VCaP (cell line): Measurements from ENCODE around the gene ANO6.
"Not testable (repeated sequence)": the region's sequence is repeated elsewhere in the genome, so short reads cannot be mapped to it uniquely, and the experiment has no call there.

Experiments used
- H3K27ac ChIP-seq: fragments of 450-650 bp; 2 replicates; pipeline ENCODE4 v1.5.1; 2017
- TF ChIP-seq, protein P1 (sequence below): fragments of 450-650 bp; conservative IDR thresholded peaks from 2 replicates; pipeline ENCODE4 v1.5.1; 2017; ENCODE audit warnings: mild to moderate bottlenecking, moderate library complexity

Gene ANO6

GRCh38 chr12:45259675-45260074 is 43.8 kb downstream of the ANO6 start:
- TF ChIP-seq, protein P1, sequence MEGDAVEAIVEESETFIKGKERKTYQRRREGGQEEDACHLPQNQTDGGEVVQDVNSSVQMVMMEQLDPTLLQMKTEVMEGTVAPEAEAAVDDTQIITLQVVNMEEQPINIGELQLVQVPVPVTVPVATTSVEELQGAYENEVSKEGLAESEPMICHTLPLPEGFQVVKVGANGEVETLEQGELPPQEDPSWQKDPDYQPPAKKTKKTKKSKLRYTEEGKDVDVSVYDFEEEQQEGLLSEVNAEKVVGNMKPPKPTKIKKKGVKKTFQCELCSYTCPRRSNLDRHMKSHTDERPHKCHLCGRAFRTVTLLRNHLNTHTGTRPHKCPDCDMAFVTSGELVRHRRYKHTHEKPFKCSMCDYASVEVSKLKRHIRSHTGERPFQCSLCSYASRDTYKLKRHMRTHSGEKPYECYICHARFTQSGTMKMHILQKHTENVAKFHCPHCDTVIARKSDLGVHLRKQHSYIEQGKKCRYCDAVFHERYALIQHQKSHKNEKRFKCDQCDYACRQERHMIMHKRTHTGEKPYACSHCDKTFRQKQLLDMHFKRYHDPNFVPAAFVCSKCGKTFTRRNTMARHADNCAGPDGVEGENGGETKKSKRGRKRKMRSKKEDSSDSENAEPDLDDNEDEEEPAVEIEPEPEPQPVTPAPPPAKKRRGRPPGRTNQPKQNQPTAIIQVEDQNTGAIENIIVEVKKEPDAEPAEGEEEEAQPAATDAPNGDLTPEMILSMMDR: no peak
- H3K27ac ChIP-seq: peak overlapping the region; percentile 93

DNA sequence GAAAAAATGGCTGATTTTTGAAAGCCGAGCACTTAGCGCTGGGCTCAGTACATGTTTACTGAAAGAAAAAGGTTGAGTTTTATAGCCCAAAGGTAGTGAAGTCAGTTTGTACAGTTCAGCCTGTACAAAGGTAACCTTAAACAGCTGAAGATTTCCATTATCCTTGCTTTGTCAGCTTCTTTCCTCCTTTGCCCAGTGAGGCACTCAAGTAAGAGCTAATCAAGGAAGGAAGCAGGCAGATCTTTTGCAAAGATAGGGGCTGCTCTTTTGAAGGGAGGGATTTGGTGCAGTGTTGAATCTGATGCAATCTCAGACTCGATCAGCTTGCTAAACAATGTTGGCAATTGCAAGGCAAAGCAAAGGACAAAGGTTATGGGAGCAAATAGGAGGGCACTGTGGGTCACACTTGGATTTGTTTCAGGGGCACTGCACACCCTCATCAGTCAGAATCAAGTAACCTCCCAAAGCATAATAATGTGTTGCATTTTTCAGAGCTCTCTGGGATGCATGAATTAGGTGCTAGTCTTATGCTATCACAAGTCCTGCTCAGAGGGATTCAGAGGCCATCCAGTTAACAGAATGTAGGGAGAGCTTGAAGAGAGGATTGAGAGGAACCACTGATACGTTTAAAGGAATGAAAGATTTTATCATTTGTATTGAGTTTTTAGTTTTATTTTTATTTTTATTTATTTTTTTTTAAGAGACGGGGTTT is 44.4 kb downstream of the ANO6 start:
- TF ChIP-seq, protein P1: no peak
- peak overlapping the region; percentile 93 for H3K27ac ChIP-seq

GRCh38 chr12:45260854-45261253 is 45.0 kb downstream of the ANO6 start:
- TF ChIP-seq, protein P1: no peak
- peak overlapping the region; percentile 93 for H3K27ac ChIP-seq

DNA sequence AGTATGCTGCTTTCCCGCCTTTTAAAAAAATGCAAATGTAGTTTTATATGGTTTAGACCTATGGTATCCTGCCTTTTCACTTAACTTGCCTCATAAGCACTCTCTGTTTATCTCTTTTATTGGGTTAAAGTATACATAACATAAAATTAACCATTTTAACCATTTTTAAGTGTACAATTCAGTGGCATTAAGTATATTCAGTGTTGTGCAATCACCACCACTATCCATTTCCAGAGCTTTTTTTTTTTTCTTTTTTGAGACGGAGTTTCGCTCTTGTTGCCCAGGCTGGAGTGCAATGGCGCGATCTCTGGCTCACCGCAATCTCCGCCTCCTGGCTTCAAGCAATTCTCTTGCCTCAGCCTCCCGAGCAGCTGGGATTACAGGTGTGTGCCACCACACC is 46.3 kb downstream of the ANO6 start:
- not testable (repeated sequence) for H3K27ac ChIP-seq

- no peak overlapping the region for H3K27ac ChIP-seq
Observed at GRCh38 chr12:45263587-45263986, 47.7 kb downstream of the ANO6 start.

GRCh38 chr12:45268672-45269411 is 52.9 kb downstream of the ANO6 start:
- peak overlapping the region; percentile 36; the same call in 1 of the 2 replicates for H3K27ac ChIP-seq
- TF ChIP-seq, protein P1: peak; percentile 56

More at GRCh38 chr12:45263587-45263986, 47.7 kb downstream of the ANO6 start:
- TF ChIP-seq, protein P1: no peak

GRCh38 chr12:45269412-45269751 is 53.5 kb downstream of the ANO6 start:
- H3K27ac ChIP-seq: peak overlapping the region; percentile 36; the same call in 1 of the 2 replicates

More at GRCh38 chr12:45269412-45269751, 53.5 kb downstream of the ANO6 start:
- TF ChIP-seq, protein P1: no peak
